GM18519 (cell line): ENCODE results near the gene METTL17.
"Not testable (repeated sequence)": the region's sequence is repeated elsewhere in the genome, so short reads cannot be mapped to it uniquely, and the experiment has no call there.

Experiments used
- ATAC-seq: cut with Tn5 transposase; IDR thresholded peaks from one replicate; pipeline ENCODE4 v1.9.1; 2021; ENCODE audit warnings: mild to moderate bottlenecking, moderate library complexity; ENCODE audit not compliant: unreplicated experiment, low FRiP score

The METTL17 gene

DNA sequence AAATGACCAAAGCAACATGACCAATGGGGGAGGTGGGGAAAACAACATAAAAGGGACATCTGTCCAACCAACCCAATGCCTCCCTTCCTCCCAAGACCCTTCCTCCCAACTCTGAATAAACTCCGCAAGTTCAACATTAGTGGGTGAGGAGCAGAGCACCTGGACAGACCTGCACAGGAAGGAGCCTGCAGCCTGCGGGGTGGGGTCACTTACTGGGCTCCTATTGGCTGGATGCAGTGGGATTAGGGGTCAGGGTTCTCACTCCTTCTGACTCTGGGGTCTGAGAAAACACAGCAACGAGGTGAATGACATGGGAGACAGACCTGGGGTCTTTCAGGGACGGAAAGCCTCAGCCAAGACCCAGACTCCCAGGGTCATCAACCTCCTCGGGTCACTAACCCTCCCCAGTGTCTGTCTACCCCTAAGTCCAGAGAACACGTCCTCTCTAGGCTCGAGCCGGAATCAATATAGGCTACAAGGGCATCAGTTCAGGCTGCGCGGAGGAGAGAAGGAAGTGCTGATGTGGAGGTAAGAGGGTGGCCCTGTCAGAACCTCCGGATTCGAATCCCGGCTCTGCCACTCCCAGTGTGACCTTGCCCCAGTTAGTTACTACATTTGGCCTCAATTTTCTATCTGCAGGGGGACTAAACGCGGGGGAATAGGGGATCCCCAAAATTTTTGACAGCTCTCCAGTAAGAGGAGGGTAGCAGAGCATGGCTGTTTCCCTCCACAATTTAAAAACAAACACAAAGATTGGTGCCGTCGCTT lies 34.2 kb downstream of the METTL17 start:
- ATAC-seq: no peak

DNA sequence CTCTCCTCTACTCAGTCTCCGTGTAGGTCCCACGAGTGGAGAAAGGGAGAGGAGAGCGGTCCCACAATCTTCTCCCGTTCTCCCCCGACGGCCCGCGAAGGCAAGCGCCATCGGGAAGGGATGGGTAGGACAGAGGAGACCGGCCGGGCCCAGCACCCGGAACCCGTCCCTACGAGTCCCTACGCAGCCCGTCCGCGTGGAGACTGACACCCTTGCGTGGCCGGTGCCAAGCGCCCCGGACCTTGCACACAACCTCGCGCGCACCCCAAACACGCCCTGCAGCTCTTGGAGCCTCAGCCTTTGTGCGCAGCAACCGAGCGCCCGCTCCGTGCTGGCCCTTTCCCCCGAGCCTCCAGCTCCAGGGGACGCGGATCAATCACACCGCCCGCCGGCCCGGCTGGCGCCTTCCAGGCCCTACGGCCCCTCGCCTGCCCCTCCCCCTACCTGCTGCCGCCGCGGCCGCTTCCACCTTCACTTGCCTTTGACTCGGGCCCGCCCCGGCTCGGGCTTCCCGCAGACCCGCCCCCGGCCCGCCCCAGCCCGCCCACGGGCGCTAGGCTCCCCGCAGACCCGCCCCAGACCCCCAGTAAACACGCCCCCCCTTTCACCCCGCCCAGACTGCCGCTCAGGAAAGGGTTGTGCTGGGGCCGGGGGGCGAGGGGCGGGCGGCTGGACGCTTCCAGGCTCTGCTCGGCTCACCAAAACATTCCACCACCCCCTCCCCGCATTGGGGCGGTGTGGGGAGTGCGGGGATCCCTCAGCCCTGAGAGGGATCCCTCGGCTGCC lies 35.0 kb downstream of the METTL17 start, which contains the start of gene NDRG2:
NDRG2 (minus strand) TSS at position 477 of the 786 bp plus-strand sequence. CDS start 1,746 bp downstream, outside the sequence.
- no peak for ATAC-seq

DNA sequence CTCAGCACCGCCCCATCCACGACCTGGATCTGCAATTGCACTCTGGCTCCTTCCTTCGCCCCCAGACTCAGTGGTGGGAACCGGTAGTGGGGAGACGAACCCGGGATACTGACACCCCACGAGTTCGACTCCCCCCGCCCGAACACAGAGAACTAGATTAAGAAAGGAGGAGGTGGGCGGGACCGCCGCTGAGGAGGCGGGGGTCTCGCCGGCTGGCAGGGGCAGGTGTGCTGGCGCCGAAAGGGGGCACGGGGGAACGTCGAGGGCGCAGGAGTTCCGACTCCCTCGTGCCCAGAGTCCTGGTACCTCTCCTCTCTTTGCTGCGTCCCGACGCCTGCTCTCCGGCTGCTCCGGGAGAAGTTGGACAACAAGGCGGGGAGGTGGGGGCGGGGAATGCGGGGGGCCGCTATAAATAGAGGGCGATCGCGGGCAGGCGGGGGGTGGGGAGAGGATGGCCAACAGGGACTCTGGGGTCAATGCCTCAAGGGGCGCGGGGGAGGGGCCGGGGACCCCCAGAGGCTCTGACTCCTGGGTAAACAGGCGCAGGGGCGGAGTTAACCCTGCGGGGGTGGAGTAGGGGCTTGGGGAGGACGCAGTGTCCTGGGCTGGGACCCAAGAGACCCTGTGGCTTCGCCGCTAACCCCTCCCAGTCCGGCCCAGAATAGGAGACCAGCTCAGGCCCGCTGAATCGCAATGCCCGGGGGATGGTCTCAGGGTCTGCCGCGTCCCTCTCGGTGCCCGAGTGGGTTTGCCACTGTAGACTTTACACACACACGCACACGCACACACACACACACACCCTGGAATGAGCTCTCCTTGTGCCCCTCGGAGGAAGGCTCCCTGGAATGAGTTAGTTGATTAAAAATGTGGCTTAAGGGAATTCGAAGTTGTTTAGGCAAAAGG lies 35.8 kb downstream of the METTL17 start:
- ATAC-seq: no peak

DNA sequence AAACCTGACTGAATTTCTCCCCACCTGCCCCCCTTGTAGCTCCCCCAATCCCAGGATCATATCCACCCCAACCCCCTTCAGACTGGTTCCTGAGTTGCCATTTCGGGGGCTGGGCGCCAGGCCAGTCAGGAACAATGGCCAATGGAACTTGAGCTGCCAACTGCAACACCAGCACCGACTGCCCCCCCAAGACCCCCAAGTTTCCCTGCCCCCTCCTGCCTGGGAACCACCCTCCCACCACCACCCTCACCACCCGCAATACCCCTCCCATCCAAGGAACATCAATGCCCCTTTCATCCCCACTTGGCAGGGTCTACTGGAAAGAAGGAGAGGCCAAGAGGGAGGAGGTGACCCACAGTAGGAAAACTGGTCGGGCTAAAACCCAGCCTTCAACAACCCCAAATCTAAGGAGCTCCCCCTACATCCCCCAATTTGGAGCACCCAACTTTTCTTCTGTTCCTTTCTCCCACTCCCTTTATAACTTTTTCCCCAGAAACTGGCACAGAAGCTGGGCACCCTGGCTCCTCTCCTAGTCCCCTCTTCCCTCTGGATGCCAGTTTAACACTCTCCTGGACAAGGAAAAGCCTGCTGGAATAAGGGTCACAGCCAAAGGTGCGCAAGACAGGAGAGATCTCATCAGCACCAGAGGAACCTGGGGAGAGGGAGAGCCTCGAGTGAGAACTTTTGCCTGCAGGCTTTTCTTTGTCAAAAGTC lies 36.7 kb downstream of the METTL17 start:
- no peak for ATAC-seq

DNA sequence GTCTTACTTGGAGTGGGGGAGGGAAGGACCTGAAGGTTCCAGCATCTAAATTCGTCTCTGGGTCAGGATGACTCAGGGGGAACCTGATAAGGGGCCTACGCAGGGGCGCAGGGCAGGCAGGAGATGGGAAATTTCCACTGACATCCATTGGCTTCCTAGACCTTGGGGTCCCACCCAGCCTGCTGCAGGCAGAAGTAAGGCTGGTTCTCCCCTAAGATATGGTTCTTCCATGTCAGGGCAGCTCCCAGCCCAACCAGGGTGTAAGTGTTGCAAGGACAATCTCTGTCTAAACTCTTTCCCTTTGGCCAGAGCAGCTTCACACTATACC lies 37.2 kb downstream of the METTL17 start:
- no peak for ATAC-seq

DNA sequence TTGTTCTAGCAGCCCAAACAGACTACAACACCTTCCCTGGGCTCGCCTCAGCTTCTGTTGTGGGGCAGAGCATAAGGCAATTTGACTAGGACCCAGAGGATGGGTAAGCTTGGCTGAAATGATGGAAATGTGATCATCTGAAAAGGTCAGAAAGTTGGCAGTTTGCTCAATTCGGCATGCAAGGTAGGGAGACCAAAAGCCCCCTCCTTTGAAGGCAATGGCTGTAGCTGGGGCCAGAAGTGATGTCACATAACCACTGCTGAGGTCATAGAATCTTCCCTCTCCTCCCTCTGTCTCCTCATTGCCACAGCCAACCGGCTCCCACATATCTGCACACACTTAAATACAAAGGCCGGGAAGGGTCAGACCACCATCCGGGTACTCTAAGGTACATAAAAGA lies 40.1 kb downstream of the METTL17 start, which contains the start of gene TPPP2:
TPPP2 (plus strand) TSS at position 301 of the 400 bp plus-strand sequence. CDS start 365 bp downstream, outside the sequence.
- ATAC-seq: no peak

DNA sequence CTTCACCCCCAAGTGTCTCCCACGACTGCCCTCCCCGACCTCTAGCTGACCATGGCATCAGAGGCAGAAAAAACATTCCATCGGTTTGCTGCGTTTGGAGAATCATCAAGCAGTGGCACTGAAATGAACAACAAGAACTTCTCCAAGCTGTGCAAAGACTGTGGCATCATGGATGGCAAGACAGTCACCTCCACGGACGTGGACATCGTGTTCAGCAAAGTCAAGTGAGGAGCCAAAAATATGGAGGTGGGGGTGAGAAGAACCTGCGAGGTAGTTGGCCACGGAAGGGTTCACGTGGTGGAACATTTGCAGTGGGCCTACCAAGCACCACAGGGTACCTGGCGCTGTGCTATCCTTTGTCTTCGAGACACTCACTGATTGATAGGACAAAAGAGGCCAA lies 40.8 kb downstream of the METTL17 start:
- ATAC-seq: no peak

DNA sequence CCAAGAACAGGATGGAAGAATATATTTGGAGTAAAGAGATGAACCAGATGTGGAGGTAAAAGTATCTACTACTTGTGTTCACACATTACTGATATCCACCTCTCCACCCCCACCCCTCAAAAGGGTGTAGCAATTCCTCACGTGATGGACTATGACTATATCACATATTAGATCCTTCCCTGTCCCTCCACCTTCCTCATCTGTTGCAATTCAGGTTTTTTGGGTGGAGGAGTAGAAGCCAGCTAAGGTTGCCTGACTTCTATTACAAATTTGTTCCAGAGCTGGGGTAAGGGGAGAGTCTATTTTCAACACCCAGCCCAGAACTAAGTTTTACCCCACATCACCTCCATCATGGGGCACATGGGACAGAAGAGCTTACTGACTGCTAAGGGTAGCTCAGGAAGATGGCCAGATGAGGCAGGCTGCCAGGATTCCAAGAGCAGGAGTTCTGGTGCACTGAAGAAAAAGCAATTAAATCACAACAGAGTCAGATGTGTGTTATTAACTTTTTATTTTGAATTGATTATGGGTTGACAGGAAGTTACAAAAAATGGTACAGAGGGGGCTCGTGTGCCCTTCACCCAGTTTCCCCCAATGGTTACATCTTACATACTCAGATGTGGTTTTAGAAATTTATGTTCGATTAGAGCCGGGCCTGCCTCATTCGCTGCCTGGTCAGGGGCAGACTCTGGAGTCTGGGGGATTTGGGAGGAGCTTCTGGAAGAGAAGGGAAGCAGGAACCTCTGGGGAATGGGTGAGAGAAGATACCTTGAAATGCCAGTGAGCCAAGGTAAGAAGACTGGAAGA lies 42.7 kb downstream of the METTL17 start:
- ATAC-seq: no peak

DNA sequence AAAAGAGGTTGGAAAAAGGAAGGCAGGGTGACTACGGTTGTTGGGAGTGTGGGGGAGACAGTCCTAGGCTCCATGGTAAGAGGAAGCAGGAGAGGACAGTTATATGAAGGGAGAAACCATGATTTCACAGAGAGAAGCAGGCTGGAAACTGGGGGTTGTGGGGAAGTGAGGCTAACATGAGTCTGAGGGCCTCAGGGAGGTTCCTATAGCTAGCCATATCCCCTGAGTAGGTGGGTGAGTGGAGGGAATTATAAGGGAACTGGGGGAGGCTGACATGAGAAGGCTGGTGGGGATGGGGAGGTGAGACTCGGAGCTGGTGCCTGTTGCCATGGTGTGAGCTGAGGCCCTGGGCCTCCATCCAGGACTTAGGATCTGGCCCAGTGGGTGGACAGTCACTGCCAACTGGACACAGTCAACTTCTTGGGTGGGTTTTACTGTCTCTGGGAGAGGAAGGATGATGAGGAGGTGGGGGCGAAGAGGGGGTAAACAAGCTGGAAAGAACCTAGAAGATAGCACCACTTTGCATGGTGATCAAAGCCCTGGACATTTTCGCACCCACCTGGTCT lies 43.4 kb downstream of the METTL17 start:
- ATAC-seq: no peak

DNA sequence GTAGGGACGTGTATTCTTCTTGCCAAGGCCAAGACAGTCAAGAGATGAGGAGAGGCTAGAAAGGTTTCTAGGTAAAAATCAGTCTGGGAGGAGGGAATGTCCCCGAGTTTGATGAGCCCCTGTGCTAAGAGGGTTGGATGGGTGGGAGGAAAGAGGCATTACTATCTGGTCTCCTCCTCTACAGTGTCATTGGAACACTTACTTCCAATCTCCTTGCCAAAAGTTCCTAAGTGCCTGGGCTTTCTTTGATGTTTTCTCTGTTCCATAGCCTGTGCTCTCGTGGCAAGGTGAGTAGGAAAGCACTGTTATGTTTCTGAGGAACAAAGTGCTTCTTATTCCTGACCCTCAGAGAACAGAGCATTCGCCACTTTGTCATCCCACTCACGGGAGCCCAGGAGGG lies 44.9 kb downstream of the METTL17 start, which contains the start of gene RNASE13:
RNASE13 (minus strand) TSS at position 101 of the 400 bp plus-strand sequence. CDS start 519 bp downstream, outside the sequence.
- ATAC-seq: no peak

DNA sequence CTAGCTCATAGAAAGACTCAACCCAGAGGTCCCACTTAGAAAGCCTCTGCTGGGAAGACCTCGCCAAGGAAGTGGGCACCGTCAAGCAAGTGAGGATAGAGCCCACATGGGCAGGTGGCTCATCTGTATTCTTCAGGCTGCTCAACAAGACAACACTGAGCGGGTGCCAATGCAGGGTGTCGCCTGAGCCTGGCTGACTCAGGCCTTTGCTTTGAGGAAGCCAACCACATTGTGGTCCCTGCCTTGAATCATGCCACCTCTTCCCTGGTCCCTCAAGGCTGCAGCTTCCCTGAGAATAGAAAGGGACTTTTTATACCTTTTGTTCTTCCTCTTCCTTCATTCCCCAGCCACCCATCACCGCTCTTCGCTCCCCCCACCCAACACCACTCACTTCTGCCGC lies 47.0 kb downstream of the METTL17 start:
- no peak for ATAC-seq

DNA sequence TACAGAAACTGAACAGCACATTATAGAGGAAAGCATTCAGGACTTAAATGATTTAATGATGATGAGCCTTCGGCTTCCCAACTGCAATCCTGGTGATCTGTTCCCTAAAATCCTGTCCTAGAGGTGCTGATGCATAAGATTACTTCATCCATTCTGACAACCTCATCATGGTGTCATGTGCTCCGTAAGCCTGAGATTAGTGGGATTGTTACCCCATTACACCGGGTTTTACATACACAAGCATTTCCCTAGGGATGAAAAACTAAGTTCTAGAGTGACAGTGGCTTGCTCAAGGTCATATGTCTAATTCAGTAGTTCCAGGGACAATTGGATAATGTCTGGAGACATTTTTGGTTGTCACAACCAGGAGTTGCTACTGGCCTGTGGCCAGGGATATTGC lies 47.4 kb downstream of the METTL17 start:
- no peak for ATAC-seq

DNA sequence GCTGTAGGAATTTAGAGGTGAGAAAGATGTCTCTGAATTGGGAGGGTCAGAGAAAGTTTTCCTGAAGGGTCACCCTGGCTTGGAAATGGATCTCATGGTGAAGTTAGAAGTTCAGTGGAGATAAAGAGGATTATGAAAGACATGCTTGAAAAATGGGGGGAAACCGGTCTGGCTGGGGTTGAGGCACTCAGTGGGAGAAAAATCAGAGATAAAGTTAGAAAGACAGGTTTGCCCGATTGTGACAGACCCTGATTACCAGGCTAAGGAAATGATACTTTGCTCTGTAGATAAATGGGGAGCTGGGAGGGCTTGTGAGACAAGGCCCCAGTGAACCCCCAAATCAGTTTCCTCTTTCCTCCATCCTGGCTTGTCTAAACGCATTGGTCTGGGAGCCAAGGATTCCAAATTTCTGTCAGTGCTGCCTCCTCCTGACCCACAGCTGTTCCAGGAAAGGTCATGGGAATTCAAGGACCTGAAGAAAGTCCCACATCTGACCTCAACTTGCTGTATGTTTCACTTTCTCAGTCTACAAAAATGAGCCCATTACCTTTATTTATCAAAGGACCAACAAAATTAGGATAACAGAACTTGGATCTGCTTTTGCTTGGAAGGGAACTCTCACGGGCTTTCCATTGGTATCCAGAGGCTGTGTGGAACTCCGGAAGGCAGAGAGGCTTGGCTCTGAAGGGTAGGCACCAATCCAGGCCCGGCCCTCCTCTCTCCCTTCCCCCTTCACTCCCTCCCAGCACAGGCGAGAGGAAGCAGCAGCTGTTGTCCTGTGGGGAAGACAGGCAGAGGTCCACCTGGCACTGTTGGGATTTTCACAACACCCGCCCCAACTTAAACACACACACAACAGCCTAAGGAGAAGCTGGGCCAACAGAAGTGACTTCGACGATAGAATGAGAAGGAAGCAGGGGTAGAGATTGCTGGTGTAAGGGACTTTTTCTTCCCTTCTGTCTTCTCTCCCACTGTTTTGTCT lies 49.0 kb downstream of the METTL17 start:
- ATAC-seq: no peak

DNA sequence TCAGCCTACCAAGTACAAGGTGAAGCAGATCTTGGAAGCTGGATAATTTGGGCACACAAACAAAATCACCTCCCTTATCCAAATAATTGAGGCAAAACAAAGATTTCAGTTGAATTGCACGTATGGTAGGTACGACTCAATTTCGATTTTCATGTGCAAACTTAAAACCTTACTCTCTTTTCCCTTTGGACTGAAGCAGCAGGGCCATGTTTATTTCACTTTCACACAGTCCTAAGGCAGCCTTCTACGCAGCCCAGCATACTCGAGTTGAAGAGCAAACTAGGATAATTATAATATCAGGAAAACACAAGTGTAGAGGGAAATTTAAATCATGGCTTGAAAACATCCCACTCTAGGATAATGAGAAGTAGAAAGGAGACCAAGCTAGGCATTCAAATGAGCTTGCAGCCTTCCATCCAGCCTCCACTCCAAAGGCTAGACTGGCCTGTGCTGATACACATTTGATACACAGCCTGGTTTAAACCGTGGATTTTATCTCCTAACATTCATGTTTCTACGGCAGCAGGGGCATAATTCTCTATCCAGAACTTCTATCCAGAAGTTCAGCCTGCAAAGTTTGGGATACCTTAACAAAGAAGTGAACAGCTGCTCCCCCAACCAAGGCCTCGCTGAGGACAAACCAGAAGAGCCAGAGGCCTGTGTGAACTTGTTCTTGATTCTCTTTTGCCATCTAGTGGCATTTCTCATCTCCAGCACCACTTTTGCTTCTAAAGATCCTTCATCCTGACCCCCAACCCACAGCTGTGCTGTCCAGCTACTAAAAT lies 50.0 kb downstream of the METTL17 start:
- no peak for ATAC-seq

DNA sequence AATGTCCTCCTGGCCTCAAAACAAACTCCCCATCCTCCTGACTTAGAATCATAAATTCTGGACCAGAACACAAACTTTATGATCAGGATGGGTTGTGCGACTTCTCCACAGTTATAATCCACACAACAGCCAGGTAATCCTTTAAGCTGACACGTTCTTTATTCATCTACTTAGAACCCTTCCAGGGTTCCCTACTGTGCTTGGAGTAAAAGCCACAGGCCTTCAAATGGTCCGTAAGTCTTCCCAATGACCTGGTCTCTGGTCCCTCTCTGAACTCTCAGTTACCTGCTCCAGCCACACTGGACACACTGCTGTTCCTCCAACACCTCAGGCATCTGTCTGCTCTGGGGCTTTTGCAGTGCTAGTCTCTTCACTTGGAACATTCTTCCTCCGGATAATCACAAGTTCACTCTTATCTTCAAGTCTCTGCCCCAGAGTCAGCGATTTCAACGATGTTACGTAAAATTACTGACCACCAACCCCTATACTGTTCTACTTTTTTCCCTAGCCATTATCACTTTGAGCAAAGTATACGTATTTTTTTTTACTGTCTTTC lies 50.7 kb downstream of the METTL17 start:
- no peak for ATAC-seq

DNA sequence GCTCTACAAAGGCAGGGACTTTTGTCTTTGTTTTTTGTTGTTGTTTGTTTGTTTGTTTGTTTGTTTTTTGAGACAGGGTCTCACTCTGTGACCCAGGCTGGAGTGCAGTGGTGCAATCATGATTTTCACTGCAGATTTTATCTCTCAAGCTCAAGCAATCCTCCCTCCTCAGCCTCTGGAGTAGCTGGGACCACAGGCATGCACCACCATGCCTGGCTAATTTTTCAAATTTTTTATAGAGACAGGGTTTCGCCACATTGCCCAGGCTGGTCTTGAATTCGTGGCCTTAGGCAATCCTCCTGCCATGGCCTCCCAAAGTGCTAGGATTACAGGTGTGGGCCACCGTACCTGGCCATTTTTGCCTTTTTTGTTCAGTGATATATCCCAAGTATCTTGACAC lies 51.2 kb downstream of the METTL17 start:
- not testable (repeated sequence) for ATAC-seq
